Muscle of arm (tissue), 12 donors: ENCODE results near the gene ROBO4. TPM values are rescaled to one million over a fixed set of nuclear protein-coding genes. Genes with fewer than 3 reads are reported as not detected.

ENCODE experiments used
- DNase-seq: peaks from one replicate; pipeline ENCODE4 v3.0.0-alpha.2; 2013
- polyA plus RNA-seq, 12 donors: library from polyadenylated mRNA; unstranded; fragments of 120-200 nt; gene quantifications; one replicate each; pipeline ENCODE4 v1.2.1, GENCODE V29; 2013; ENCODE audit not compliant: insufficient read length in 12 of 12

Gene ROBO4
- polyA plus RNA-seq, 12 donors, result 22.9 to 41.6 (median 26.4) TPM; not detected in 1

- no peak for DNase-seq
Measured at GRCh38 chr11:124846070-124846673, 51.5 kb downstream of the ROBO4 start.

GRCh38 chr11:124844664-124845079 is 53.0 kb downstream of the ROBO4 start:
- no peak for DNase-seq

DNA sequence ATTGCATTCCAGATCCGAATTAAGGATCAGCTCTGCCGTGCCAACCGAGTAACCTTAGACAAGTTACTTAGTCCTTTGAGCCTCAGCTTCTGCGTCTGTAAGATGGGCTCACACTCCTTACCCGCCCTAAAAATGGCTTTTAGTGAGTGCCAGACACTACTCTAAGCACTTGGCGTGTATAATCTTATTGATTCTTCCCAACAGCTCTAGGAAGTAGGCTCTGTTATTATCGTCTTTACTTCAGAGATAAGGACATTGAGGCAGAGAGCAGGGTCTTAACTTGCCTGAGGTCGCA is 54.1 kb downstream of the ROBO4 start:
- no peak for DNase-seq

GRCh38 chr11:124842305-124842704 is 55.4 kb downstream of the ROBO4 start:
- no peak for DNase-seq

DNA sequence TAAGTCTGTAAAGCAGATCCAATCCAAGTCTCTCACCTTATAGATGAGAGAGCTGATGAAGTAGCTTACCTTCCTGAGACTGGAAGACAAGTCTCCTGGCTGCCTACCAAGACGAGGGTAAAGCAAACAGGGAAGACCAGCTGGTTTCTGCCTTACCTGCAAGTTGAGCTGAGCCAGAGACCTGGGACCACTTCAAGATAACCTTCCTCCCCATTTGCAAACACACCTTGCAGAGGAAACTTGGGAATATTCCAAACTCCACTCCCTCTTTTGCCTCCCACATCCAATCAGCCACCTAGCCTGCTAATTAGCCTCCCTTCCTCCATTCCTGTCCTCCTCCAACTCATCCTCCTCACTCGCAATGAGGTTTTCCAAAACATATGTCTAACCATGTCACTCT is 55.8 kb downstream of the ROBO4 start:
- no peak for DNase-seq

DNA sequence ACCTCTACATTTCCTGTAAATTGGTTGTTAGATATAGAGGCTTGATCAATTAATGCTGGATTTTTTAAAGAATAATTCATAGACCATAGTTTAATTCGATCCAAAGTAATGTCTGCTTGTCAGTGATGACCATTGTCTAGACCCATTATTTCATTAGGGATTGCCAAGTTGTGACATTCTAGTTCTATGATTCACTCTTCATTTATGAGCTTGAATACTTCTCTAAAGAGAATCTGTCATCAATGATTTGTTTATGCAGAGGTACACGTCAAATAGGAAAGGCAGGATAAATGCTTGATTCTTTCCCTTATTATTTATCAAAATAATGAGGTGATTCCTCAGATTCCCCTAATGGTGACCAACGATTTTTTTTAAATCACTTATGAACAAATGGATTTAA is 56.5 kb downstream of the ROBO4 start:
- no peak for DNase-seq

- DNase-seq, result no peak
Measured at GRCh38 chr11:124840666-124841065, 57.0 kb downstream of the ROBO4 start.

DNA sequence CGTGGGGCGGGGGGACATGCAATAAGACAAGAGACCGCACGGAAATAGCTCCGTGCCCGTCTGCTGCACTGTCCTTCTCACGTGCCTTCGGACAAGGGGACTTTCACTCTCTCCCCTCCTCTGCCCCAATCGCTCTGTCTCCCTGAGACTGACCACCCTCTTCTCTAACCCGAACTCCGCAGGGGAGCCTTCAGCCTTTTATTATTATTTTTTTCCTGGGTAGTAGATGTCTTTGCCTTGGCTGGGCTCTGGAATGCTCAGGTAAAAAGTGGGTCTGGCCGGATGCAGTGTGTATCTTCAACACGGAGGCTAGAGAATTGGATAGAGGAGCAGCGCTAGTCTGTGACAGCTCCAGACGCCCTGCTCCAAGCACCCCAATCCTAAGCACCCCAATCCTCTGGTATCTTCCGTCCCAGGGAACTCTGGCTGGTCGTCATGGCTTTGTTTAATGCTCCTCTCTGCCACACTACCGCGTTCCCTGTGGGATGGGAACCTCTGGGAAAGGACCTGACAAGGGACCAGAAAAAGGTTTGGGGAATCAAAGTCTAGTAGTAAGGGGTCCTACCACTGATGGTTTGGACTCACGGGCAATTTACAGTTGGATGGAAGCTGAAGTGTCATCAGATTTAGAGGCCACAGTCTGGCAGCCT is 57.6 kb downstream of the ROBO4 start:
- DNase-seq, result no peak

DNA sequence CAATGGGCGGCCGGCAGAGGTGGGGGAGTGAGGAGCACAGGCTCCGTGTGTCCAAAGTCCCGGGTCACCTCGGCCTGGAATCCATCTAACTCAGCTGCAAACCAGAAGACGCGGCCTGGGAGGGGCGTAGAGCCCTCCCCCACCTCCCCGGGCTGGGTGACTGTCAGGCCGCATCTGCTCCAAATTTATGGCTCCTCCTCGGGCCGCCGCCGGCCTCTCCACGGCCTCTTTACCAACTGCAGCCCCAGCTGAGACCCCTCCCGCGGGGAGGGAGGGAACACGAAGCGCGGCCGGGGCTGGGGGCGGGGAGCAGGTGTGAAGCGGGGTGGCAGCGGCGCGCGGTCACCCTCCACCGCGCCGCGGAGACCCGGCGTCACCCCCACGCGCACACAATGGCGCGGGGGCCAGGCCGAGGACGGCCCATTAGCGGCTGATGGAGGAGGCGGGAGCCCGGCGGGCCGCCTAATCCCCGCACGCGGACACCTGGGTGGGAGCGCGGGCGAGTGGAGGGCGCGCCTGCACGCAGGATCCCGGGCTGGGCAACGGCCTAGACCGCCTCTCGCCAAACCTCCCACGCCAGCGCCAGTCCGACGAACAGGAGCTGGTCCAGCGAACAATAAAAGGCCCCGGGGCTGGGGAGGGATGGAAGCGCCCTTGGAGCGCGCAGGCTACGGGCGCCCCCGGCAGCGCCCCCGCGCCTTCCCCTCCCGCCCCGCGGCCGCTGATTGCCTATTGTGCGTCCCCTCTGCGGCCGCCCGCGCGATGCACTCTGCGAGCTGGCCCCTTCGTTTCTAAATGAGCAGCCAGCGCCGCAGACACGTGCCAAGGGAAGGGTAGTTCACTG is 58.3 kb downstream of the ROBO4 start:
- DNase-seq, result no peak

DNA sequence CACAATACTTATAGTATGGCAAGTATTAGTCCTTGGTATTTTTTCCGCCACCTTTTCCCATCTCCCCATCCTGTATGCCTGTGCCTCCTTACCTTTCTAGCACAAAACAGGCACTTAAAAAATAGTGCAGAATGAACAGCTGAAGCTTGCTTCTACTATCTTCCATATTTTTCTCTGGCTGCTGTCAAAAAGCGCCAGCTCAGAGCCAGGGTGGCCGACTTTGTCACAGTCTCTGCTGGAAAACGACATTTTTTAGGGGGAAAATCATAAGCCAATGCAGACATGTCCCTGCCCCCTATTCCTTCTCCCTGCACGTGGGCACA is 58.9 kb downstream of the ROBO4 start:
- DNase-seq, result no peak

DNA sequence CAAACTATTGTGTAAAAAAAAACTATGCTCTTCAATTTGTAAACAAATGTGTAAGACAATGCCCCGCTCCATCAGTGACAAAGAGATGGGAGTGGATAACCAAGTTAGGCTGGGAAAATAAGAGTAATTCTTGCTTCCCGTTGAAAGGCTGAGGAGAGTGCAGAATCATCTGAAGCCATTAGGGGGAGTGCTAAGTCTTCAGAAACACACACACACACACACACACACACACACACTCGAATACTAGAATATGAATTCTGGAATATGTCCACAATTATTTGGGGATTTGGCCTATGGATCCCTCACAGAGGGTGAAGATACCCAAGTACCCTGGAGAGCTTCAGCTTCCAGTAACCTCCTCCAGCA is 60.2 kb downstream of the ROBO4 start:
- DNase-seq, result peak; percentile 55

DNA sequence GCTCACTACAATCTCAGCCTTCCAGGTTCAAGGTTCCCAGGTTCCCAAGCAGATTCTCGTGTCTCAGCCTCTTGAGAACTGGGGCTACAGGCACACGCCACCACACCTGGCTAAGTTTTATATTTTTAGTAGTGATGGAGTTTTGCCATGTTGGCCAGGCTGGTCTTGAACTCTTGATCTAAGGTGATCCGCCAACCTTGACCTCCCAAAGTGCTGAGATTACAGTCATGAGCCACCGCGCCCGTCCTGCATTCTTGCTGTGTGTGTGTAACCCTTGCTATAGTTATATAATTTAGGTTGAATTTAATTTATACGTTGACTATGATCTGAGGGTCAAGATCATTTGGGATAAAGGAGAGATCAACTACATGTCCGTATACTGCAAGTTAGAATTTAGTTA is 61.7 kb downstream of the ROBO4 start:
- no peak for DNase-seq

DNA sequence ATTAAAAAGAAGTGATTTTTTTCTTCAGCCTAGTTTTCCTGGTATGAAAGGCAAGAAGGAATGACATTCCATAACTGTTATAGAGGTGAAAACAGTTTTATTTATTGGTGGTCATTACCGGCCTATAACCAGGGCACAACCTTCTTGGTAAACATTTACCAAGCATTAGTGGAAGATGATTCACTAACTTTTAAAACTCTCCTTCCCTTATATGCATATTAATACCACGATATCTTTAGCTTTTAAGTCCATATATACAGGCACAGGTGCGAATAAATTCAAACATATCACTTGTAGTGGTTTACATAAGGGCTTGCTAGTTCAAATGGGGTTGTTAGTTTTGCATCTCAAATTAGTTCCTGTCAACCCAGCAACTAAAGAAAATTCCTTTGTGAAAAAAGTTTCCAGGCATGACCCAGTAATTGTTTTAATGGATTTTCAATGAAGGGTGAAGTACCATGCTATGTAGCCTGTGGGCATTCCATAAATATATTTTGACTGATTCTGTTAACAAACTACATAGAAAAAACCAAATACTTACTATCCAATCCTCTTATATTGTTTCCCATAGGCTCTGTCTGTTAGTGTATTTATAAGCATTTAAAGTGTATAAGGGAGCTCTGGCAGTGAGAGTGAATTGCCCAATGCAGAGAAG is 63.0 kb downstream of the ROBO4 start:
- no peak for DNase-seq

Other genes starting within 250 kb of the ROBO4 start
- 10 to 100 TPM in 1 of 12 donors, 1 to 10 TPM in 10, not detected in 1; 4.7 to 23.3 (median 7.2) TPM for gene SIAE, start 224.1 kb downstream of the ROBO4 start, polyA plus RNA-seq
- gene SPA17, start 224.0 kb downstream of the ROBO4 start, polyA plus RNA-seq, result 1 to 10 TPM in 10 of 12 donors, not detected in 2; 2.0 to 6.4 (median 3.7) TPM
- gene NRGN, start 157.9 kb downstream of the ROBO4 start, polyA plus RNA-seq, result 10 to 100 TPM in 2 of 12 donors, 1 to 10 TPM in 9, not detected in 1; 3.1 to 14.5 (median 5.1) TPM
- gene VSIG2, start 145.6 kb downstream of the ROBO4 start, polyA plus RNA-seq, result 1 to 10 TPM in 7 of 12 donors, under 1 TPM in 3, not detected in 2; 0.60 to 2.8 (median 1.4) TPM
- gene ESAM, start 135.6 kb downstream of the ROBO4 start, polyA plus RNA-seq, result 10 to 100 TPM in 11 of 12 donors, not detected in 1; 39.8 to 59.8 (median 52.1) TPM
- 10 to 100 TPM in 11 of 12 donors, not detected in 1; 11.1 to 32.5 (median 16.0) TPM for gene MSANTD2, start 97.5 kb downstream of the ROBO4 start, polyA plus RNA-seq
- 10 to 100 TPM in 11 of 12 donors, not detected in 1; 18.3 to 42.5 (median 27.0) TPM for gene ROBO3, start 32.4 kb downstream of the ROBO4 start, polyA plus RNA-seq
- under 1 TPM in 5 of 12 donors, not detected in 7; 0.13 to 0.34 (median 0.18) TPM for gene HEPN1, start 21.4 kb upstream of the ROBO4 start, polyA plus RNA-seq
- gene HEPACAM, start 38.2 kb upstream of the ROBO4 start, polyA plus RNA-seq, result under 1 TPM in 4 of 12 donors, not detected in 8; 0.05 to 0.33 (median 0.19) TPM
- 1 to 10 TPM in 10 of 12 donors, not detected in 2; 2.4 to 5.3 (median 3.4) TPM for gene CCDC15, start 56.3 kb upstream of the ROBO4 start, polyA plus RNA-seq
- 1 to 10 TPM in 10 of 12 donors, not detected in 2; 1.6 to 3.8 (median 2.9) TPM for gene SLC37A2, start 165.4 kb upstream of the ROBO4 start, polyA plus RNA-seq
- gene TMEM218, start 213.8 kb upstream of the ROBO4 start, polyA plus RNA-seq, result 10 to 100 TPM in 11 of 12 donors, not detected in 1; 14.4 to 29.8 (median 24.5) TPM